A549 (cell line): Measurements from ENCODE around the gene IFIH1. TPM values are rescaled to one million over a fixed set of nuclear protein-coding genes. Genes with fewer than 3 reads are reported as not detected.

ENCODE experiments used
- ATAC-seq, 2 experiments: fragments of 200-7000 bp in 1 of 2; fragments of >200 bp in 1 of 2; cut with Nextera tagmentation in 1 of 2; cut with Tn5 transposase in 1 of 2; 3 replicates each; pipeline versions ENCODE4 v1.8.0 to v1.9.1; 2018 to 2020; ENCODE audit warnings: mild to moderate bottlenecking in 1 of 2, moderate library complexity in 1 of 2
- CTCF ChIA-PET: fragments of 300-600 bp; sonication (Branson Sonifier 250); formaldehyde crosslinking; extraction: SDS; loops from one replicate; lab custom pipeline; 2021; ENCODE audit warnings: antibody characterized with exemption, inconsistent platforms; lab: Yijun Ruan, JAX
- POLR2A ChIA-PET: fragments of 350-600 bp; formaldehyde crosslinking; extraction: SDS; loops from one replicate; lab custom pipeline; 2021; ENCODE audit warnings: antibody characterized with exemption, inconsistent platforms; lab: Yijun Ruan, JAX
- DNase-seq, 2 experiments: peaks; one replicate each; pipeline versions ENCODE4 v3.0.0 to v3.0.0-alpha.2; 2011 to 2016; ENCODE audit warnings: low read depth in 1 of 2, low spot score in 1 of 2
- FAIRE-seq: peaks from 2 replicates; lab custom pipeline; 2011; peaks lifted over from hg19 to GRCh38; lab: Jason Lieb, UNC
- H3K27ac ChIP-seq, 2 experiments: fragments of >200 bp; sonication (Bioruptor Twin); formaldehyde crosslinking; 3 replicates each; pipeline ENCODE4 v1.5.1; 2016 to 2017
- H3K4me1 ChIP-seq: fragments of >200 bp; sonication (Bioruptor Twin); formaldehyde crosslinking; 3 replicates; pipeline ENCODE4 v1.6.1; 2016
- H3K4me2 ChIP-seq: fragments of >200 bp; sonication (Bioruptor Twin); formaldehyde crosslinking; 3 replicates; pipeline ENCODE4 v1.6.1; 2016
- H3K4me3 ChIP-seq: fragments of >200 bp; sonication (Bioruptor Twin); formaldehyde crosslinking; 3 replicates; pipeline ENCODE4 v1.5.1; 2016
- H3K9me3 ChIP-seq: fragments of >200 bp; sonication (Bioruptor Twin); formaldehyde crosslinking; 3 replicates; pipeline ENCODE4 v1.6.1; 2016
- ATOH8 ChIP-seq: fragments of 250-450 bp; sonication (Bioruptor Pico); IDR thresholded peaks from 2 replicates; pipeline ENCODE4 v1.5.0; 2020; ENCODE audit warnings: low read depth, mild to moderate bottlenecking, moderate library complexity
- BCL3 ChIP-seq: fragments of >200 bp; sonication (Bioruptor Twin); formaldehyde crosslinking; IDR thresholded peaks from 3 replicates; pipeline ENCODE4 v1.6.1; 2016
- BHLHE40 ChIP-seq: IDR thresholded peaks from 2 replicates; pipeline ENCODE4 v1.6.1; 2012; ENCODE audit warnings: low read depth, low read length, inconsistent platforms
- CBX2 ChIP-seq: fragments of 200-600 bp; sonication (generic); IDR thresholded peaks from 2 replicates; pipeline ENCODE4 v1.6.1; 2016; ENCODE audit warnings: low read depth, mild to moderate bottlenecking, borderline replicate concordance
- CEBPB ChIP-seq, 2 experiments: fragments of >200 bp in 1 of 2; sonication (Bioruptor Twin) in 1 of 2; formaldehyde crosslinking in 1 of 2; IDR thresholded peaks; 2 replicates each; pipeline ENCODE4 v1.6.1; 2012 to 2016
- CHD2 ChIP-seq: fragments of 150-350 bp; IDR thresholded peaks from 2 replicates; pipeline ENCODE4 v1.6.1; 2014; ENCODE audit warnings: low read length; ENCODE audit not compliant: partially characterized antibody
- E2F6 ChIP-seq: IDR thresholded peaks from 2 replicates; pipeline ENCODE4 v1.6.1; 2012; ENCODE audit warnings: low read depth, borderline replicate concordance
- ELK1 ChIP-seq: fragments of 150-350 bp; IDR thresholded peaks from 2 replicates; pipeline ENCODE4 v1.6.1; 2014; ENCODE audit warnings: low read depth, mild to moderate bottlenecking, low read length
- ESRRA ChIP-seq: fragments of 150-350 bp; IDR thresholded peaks from 2 replicates; pipeline ENCODE4 v1.6.1; 2014; ENCODE audit warnings: mild to moderate bottlenecking, low read length, borderline replicate concordance
- FOSL2 ChIP-seq, 2 experiments: fragments of 450-650 bp in 1 of 2; fragments of >200 bp in 1 of 2; sonication (Bioruptor Twin) in 1 of 2; formaldehyde crosslinking; IDR thresholded peaks; 2 replicates each; pipeline versions ENCODE4 v1.5.0 to v1.6.1; 2016 to 2020; ENCODE audit warnings: mild to moderate bottlenecking in 1 of 2, moderate library complexity in 1 of 2
- GATA3 ChIP-seq: IDR thresholded peaks from 2 replicates; pipeline ENCODE4 v1.6.1; 2012; ENCODE audit warnings: borderline replicate concordance
- HOXA7 ChIP-seq: fragments of 250-450 bp; sonication (Bioruptor Pico); IDR thresholded peaks from 2 replicates; pipeline ENCODE4 v1.5.0; 2020; ENCODE audit warnings: mild to moderate bottlenecking, moderate library complexity
- HOXB13 ChIP-seq: fragments of 250-450 bp; sonication (Bioruptor Pico); IDR thresholded peaks from 2 replicates; pipeline ENCODE4 v1.5.0; 2020; ENCODE audit warnings: low read depth, mild to moderate bottlenecking, moderate library complexity
- HOXB5 ChIP-seq: fragments of 250-450 bp; sonication (Bioruptor Pico); IDR thresholded peaks from 2 replicates; pipeline ENCODE4 v1.5.0; 2020; ENCODE audit warnings: mild to moderate bottlenecking, moderate library complexity
- KDM1A ChIP-seq: fragments of 200-600 bp; sonication (generic); IDR thresholded peaks from 2 replicates; pipeline ENCODE4 v1.6.1; 2016; ENCODE audit warnings: low read depth, mild to moderate bottlenecking
- KDM5A ChIP-seq: fragments of 200-600 bp; sonication (generic); IDR thresholded peaks from 2 replicates; pipeline ENCODE4 v1.6.1; 2016; ENCODE audit warnings: antibody characterized with exemption, mild to moderate bottlenecking
- NFE2L2 ChIP-seq: fragments of 150-350 bp; conservative IDR thresholded peaks from 2 replicates; pipeline ENCODE4 v1.6.1; 2014; ENCODE audit warnings: low read length
- NR3C1 ChIP-seq: fragments of >200 bp; sonication (Bioruptor Twin); formaldehyde crosslinking; IDR thresholded peaks from 3 replicates; pipeline ENCODE4 v1.6.1; 2017
- RAD21 ChIP-seq, 2 experiments: fragments of >200 bp in 1 of 2; sonication (Bioruptor Twin) in 1 of 2; formaldehyde crosslinking in 1 of 2; IDR thresholded peaks in 1 of 2; conservative IDR thresholded peaks in 1 of 2; 2 replicates in 1 of 2; 3 replicates in 1 of 2; pipeline ENCODE4 v1.6.1; 2012 to 2018; ENCODE audit warnings: inconsistent platforms in 1 of 2
- RCOR1 ChIP-seq: fragments of 150-350 bp; IDR thresholded peaks from 2 replicates; pipeline ENCODE4 v1.6.1; 2014; ENCODE audit warnings: antibody characterized with exemption, low read length, low read depth
- RFX5 ChIP-seq: fragments of 450-650 bp; IDR thresholded peaks from 2 replicates; pipeline ENCODE4 v1.7.1; 2014; ENCODE audit warnings: antibody characterized with exemption, mild to moderate bottlenecking, moderate library complexity
- SMC3 ChIP-seq: fragments of >200 bp; sonication (Bioruptor Twin); formaldehyde crosslinking; IDR thresholded peaks from 3 replicates; pipeline ENCODE4 v1.6.1; 2018; ENCODE audit warnings: inconsistent platforms
- TFCP2L1 ChIP-seq: fragments of 250-450 bp; sonication (Bioruptor Pico); IDR thresholded peaks from 2 replicates; pipeline ENCODE4 v1.5.0; 2021; ENCODE audit warnings: mild to moderate bottlenecking
- TP53 ChIP-seq: fragments of 250-450 bp; sonication (Bioruptor Pico); IDR thresholded peaks from 2 replicates; pipeline ENCODE4 v1.5.0; 2021; ENCODE audit warnings: mild to moderate bottlenecking, moderate library complexity
- ZFP36 ChIP-seq: fragments of 450-650 bp; IDR thresholded peaks from 2 replicates; pipeline ENCODE4 v1.6.1; 2014; ENCODE audit warnings: borderline replicate concordance; ENCODE audit not compliant: partially characterized antibody
- ZNF302 ChIP-seq: fragments of 250-450 bp; sonication (Bioruptor Pico); IDR thresholded peaks from 2 replicates; pipeline ENCODE4 v1.9.0; 2021; ENCODE audit warnings: inconsistent platforms, mild to moderate bottlenecking, moderate library complexity
- ZSCAN20 ChIP-seq: fragments of 250-450 bp; sonication (Bioruptor Pico); IDR thresholded peaks from 2 replicates; pipeline ENCODE4 v1.8.0; 2022; ENCODE audit warnings: mild to moderate bottlenecking, moderate library complexity
- WGBS: methylation state at CpG from one replicate; pipeline ENCODE4 v1.1.6; 2017; ENCODE audit errors: missing lambda C conversion rate; 5-methylcytosine and 5-hydroxymethylcytosine counted together
- polyA plus RNA-seq, 4 experiments: library from polyadenylated mRNA; depleted of rRNA in 3 of 4; stranded (reverse); fragments of >200 nt; fragmentation: RNase III in 1 of 4; extraction: RNeasy Plus Mini Kit Qiagen cat#74134 plus additional on column Dnase treatment in 1 of 4; gene quantifications; 2 replicates in 3 of 4; 3 replicates in 1 of 4; pipeline ENCODE4 v1.2.3, GENCODE V29; 2011 to 2017

IFIH1 gene
- polyA plus RNA-seq, 2 of the 4 experiments (the other 2 are of a cell fraction) = 0.21 to 0.57 TPM

GRCh38 chr2:162280654-162281053 is 37.8 kb downstream of the IFIH1 start:
- H3K4me1 ChIP-seq = no peaks in the 10 kb centered on the region
- no peak overlapping the region for H3K27ac ChIP-seq
- DNase-seq (no peak), ATAC-seq (no peak), FAIRE-seq (no peak)
- no peaks in the 10 kb centered on the region for H3K9me3 ChIP-seq
- POLR2A ChIA-PET = no interaction called here
- CTCF ChIA-PET = no interaction called here
- WGBS = 74% methylated on average over 1 of the region's 1 CpG
- no peak for TF ChIP-seq ZNF302
- TF ChIP-seq HOXB5 (CRISPR knock-in tag) = no peak
- no peak for TF ChIP-seq HOXA7
- no peak for TF ChIP-seq BHLHE40
- no peak for TF ChIP-seq KDM1A
- TF ChIP-seq RAD21 (conservative IDR thresholded peaks at IDR 0.05 in 1 of 2, IDR thresholded peaks at IDR 0.05 in 1 of 2) = no peak
- no peak for TF ChIP-seq ELK1
- TF ChIP-seq BCL3 = no peak
- no peak for TF ChIP-seq ZSCAN20 (CRISPR knock-in tag)
- no peak for TF ChIP-seq NFE2L2
- no peak for TF ChIP-seq E2F6
- no peak for TF ChIP-seq CHD2
- TF ChIP-seq TFCP2L1 = no peak
- TF ChIP-seq ZFP36 = no peak
- no peak for TF ChIP-seq ATOH8 (CRISPR knock-in tag)
- TF ChIP-seq CEBPB (IDR thresholded peaks at IDR 0.05) = no peak
- no peak for TF ChIP-seq FOSL2 (IDR thresholded peaks at IDR 0.05)
- TF ChIP-seq FOSL2 (CRISPR knock-in tag; IDR thresholded peaks at IDR 0.05) = no peak
- TF ChIP-seq SMC3 = no peak
- TF ChIP-seq RFX5 = no peak
- TF ChIP-seq RCOR1 = no peak
- H3K4me3 ChIP-seq = no peak overlapping the region
- H3K4me2 ChIP-seq = no peak overlapping the region

- no peak for FAIRE-seq
- no peaks in the 10 kb centered on the region for H3K9me3 ChIP-seq
- TF ChIP-seq CBX2 = no peak
- TF ChIP-seq, all 56 proteins: peak for 0
- no peak overlapping the region for H3K27ac ChIP-seq
- WGBS = 79% methylated on average over 4 of the region's 4 CpGs
- no peak overlapping the region for H3K4me3 ChIP-seq
- no peak for DNase-seq
- no peak overlapping the region for H3K4me2 ChIP-seq
- CTCF ChIA-PET = no interaction called here
- no peak for ATAC-seq
- no peaks in the 10 kb centered on the region for H3K4me1 ChIP-seq
- POLR2A ChIA-PET = no interaction called here
These were observed 41.1 kb downstream of the IFIH1 start for GRCh38 chr2:162277381-162277780.

GRCh38 chr2:162267996-162268395 is 50.5 kb downstream of the IFIH1 start:
- no peak for DNase-seq
- TF ChIP-seq BCL3 = no peak
- TF ChIP-seq ESRRA = no peak
- no peak for TF ChIP-seq HOXB13 (CRISPR knock-in tag)
- no peak for TF ChIP-seq NFE2L2
- no peak for TF ChIP-seq GATA3
- no peak for TF ChIP-seq CBX2
- TF ChIP-seq TFCP2L1 = no peak
- TF ChIP-seq NR3C1 = no peak
- no peak for TF ChIP-seq TP53
- no peak for TF ChIP-seq CEBPB (IDR thresholded peaks at IDR 0.05)
- TF ChIP-seq KDM5A = no peak
- ChIA-PET CTCF (interaction anchor here (0.6 kb wide), 1 partner anchor 973 kb away, joined by 3 read pairs; no protein-coding TSS in a partner anchor), POLR2A (no interaction called here)
- WGBS = 23% methylated on average over 1 of the region's 1 CpG
- Histone ChIP-seq H3K9me3 (no peaks in the 10 kb centered on the region), H3K27ac (no peak overlapping the region), H3K4me2 (no peak overlapping the region), H3K4me1 (no peaks in the 10 kb centered on the region), H3K4me3 (no peak overlapping the region)
- ATAC-seq = no peak
- no peak for FAIRE-seq
